Thyroid gland (tissue), 4 donors: ENCODE measurements around the gene TOP2B. TPM values are rescaled to one million over a fixed set of nuclear protein-coding genes. Genes with fewer than 3 reads are reported as not detected.

Source experiments
- DNase-seq, 2 donors: peaks; one replicate each; pipeline ENCODE4 v3.0.0-alpha.2; 2019
- H3K27ac ChIP-seq, 3 donors: fragments of 200-600 bp; sonication (generic); 1 replicate in 2 of 3; 2 replicates in 1 of 3; pipeline ENCODE4 v1.5.1; 2016 to 2019; ENCODE audit warnings: mild to moderate bottlenecking in 1 of 3, moderate library complexity in 1 of 3
- H3K27me3 ChIP-seq: fragments of 200-600 bp; sonication (generic); one replicate; pipeline ENCODE4 v1.5.1; 2019
- H3K36me3 ChIP-seq, 2 donors: fragments of 200-600 bp; sonication (generic); one replicate each; pipeline ENCODE4 v1.5.1; 2016 to 2019
- H3K4me1 ChIP-seq, 2 donors: fragments of 200-600 bp; sonication (generic); one replicate each; pipeline ENCODE4 v1.5.1; 2017 to 2019
- H3K4me3 ChIP-seq, 3 donors: fragments of 200-600 bp; sonication (generic); replicated peaks in 1 of 3; 1 replicate in 2 of 3; 2 replicates in 1 of 3; pipeline ENCODE4 v1.5.1; 2016; ENCODE audit warnings: mild to moderate bottlenecking in 1 of 3
- H3K9me3 ChIP-seq: fragments of 200-600 bp; sonication (generic); one replicate; pipeline ENCODE4 v1.5.1; 2017
- POLR2A ChIP-seq, 2 donors: fragments of 450-650 bp; IDR thresholded peaks; one replicate each; pipeline ENCODE4 v1.6.1; 2017; ENCODE audit warnings: antibody characterized with exemption in 2 of 2, mild to moderate bottlenecking in 2 of 2, moderate library complexity in 1 of 2
- WGBS, 2 donors: methylation state at CpG; one replicate each; pipeline ENCODE4 v1.1.5; 2017; 5-methylcytosine and 5-hydroxymethylcytosine counted together
- intact Hi-C: fragments of 100-400 bp; cut with DNase I; formaldehyde crosslinking; loops from one replicate; pipeline ENCODE4 v1.15.1; 2023
- total RNA-seq, 4 donors: library from RNA; depleted of rRNA; stranded (reverse); fragments of >200 nt; gene quantifications; one replicate each; pipeline ENCODE4 v1.2.3, GENCODE V29; 2016
- TF ChIP-seq, protein P1 (sequence below), 6 experiments: fragments of 200-600 bp in 3 of 6; fragments of 450-650 bp in 3 of 6; sonication (generic) in 3 of 6; IDR thresholded peaks; one replicate each; pipeline ENCODE4 v1.5.1; 2016 to 2019; ENCODE audit warnings: antibody characterized with exemption in 6 of 6, mild to moderate bottlenecking in 2 of 6, inconsistent platforms in 1 of 6, moderate library complexity in 1 of 6

Gene TOP2B
- total RNA-seq, 4 donors from 2014 or later: 109 to 180 (median 131) TPM

DNA sequence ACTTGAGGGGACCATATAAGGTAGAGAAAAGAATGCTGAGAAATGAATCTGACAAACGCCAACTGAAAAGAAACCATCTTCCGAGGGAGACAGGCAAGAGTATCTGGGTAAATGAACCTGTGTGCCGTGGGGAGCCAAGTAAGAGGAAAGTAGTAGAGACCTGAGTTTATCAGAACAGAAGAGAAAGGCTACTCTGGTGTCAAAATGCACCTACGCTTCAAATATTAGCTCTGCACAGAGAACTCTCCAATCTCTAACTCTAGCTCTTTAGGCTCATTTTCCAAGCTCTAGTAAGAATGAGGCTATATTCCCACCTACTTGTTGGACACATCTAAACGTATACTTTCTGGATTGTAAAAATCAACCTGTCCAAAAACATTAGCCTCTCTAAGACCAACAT is 53.5 kb downstream of the TOP2B start:
- Histone ChIP-seq H3K4me1 (no peaks in the 10 kb centered on the region), H3K27me3 (no peaks in the 10 kb centered on the region), H3K4me3 (no peak overlapping the region), H3K27ac (no peak overlapping the region), H3K36me3 (peaks cover 35 to 55% of the 10 kb centered on the region in 2 donors), H3K9me3 (no peaks in the 10 kb centered on the region)
- WGBS, 2 donors: 95 to 96% methylated on average over 5 of the region's 5 CpGs
- TF ChIP-seq, protein P1, sequence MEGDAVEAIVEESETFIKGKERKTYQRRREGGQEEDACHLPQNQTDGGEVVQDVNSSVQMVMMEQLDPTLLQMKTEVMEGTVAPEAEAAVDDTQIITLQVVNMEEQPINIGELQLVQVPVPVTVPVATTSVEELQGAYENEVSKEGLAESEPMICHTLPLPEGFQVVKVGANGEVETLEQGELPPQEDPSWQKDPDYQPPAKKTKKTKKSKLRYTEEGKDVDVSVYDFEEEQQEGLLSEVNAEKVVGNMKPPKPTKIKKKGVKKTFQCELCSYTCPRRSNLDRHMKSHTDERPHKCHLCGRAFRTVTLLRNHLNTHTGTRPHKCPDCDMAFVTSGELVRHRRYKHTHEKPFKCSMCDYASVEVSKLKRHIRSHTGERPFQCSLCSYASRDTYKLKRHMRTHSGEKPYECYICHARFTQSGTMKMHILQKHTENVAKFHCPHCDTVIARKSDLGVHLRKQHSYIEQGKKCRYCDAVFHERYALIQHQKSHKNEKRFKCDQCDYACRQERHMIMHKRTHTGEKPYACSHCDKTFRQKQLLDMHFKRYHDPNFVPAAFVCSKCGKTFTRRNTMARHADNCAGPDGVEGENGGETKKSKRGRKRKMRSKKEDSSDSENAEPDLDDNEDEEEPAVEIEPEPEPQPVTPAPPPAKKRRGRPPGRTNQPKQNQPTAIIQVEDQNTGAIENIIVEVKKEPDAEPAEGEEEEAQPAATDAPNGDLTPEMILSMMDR (IDR thresholded peaks at IDR 0.05): no peak
- TF ChIP-seq POLR2A (IDR thresholded peaks at IDR 0.05): no peak
- no peak for DNase-seq
- intact Hi-C loops: no loop called here

DNA sequence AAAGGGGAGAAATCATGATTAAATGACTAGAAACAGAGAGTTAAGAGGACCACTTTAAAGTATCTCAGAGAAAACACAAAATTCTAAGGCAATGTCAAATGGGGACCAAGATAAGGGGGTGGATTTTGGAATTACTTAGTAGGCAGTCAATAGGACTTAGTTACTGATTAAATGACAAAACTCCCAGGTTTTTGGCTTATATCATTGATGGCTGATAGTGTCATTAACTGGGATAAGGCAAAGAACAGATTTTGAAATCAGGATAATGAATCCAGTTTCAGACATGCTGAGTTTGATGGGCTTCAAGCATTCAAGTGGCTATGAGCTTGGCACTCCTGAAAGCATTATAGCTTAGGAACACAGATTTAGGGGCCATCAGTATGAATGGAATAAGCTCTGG is 53.9 kb downstream of the TOP2B start:
- DNase-seq: no peak
- no peak for TF ChIP-seq POLR2A (IDR thresholded peaks at IDR 0.05)
- TF ChIP-seq, protein P1 (IDR thresholded peaks at IDR 0.05): no peak
- H3K36me3 ChIP-seq: peaks cover 35 to 56% of the 10 kb centered on the region in 2 donors
- no peak overlapping the region for H3K4me3 ChIP-seq
- no peaks in the 10 kb centered on the region for H3K27me3 ChIP-seq
- H3K4me1 ChIP-seq: no peaks in the 10 kb centered on the region
- H3K27ac ChIP-seq: no peak overlapping the region
- intact Hi-C loops: no loop called here
- H3K9me3 ChIP-seq: no peaks in the 10 kb centered on the region

DNA sequence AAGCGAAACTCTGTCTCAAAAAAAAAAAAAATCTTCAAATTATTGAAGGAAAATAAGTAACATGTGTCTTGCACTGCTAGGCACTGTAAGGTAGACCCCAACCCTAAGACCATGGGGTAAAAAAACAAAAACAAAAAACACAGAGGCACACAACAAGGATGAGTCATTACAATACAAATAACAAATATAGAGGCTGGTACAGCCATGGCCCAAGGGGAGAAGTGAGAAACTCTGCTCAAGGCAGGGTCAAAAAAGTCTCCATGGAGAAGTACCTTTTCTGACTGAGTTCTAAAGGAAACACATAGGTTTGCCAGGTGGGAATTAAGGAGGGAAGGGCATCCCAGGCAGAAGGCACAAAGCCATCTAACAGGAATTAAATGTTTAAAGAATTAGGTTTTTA is 54.5 kb downstream of the TOP2B start:
- no peak for TF ChIP-seq POLR2A (IDR thresholded peaks at IDR 0.05)
- TF ChIP-seq, protein P1 (IDR thresholded peaks at IDR 0.05): no peak
- 96 to 100% methylated on average over 1 of the region's 1 CpG for WGBS, 2 donors
- no peak for DNase-seq
- no peaks in the 10 kb centered on the region for H3K27me3 ChIP-seq
- H3K27ac ChIP-seq: no peak overlapping the region
- H3K9me3 ChIP-seq: no peaks in the 10 kb centered on the region
- intact Hi-C loops: no loop called here
- H3K36me3 ChIP-seq: peaks cover 35 to 56% of the 10 kb centered on the region in 2 donors
- H3K4me3 ChIP-seq: no peak overlapping the region
- no peaks in the 10 kb centered on the region for H3K4me1 ChIP-seq

DNA sequence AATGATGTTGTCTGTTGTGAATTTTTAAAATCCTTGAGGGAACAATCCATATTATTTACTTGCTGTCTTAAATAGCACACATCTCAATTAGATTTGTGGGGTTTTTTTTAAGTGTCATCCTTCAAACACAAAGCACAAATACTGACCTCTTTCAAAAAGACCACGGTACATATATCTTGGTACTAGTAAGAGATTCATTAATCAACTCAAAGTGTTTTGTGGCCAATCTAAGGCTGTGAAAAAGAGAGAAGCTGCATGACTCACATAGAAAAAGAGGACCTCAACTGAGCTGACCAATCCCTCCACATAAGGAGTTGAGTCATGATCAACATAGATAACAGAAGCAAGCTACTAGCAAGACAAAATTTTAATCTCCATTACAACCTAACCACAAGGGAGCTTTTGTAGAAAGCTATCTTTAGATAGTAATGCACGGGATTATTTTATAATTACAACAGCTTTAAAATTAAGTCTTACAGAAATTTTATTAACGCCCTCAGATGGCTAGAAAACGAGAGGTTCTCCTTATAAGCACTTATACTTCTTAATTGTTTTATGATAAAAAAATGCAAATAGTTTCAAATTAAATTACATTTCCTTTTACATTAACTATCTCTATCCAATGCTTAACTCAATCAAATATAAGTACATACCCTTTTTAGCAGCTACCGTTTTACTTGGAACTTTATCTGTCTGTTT is 60.5 kb downstream of the TOP2B start:
- no peak for DNase-seq
- WGBS, 2 donors: 79 to 86% methylated on average over 5 of the region's 5 CpGs
- Histone ChIP-seq H3K4me3 (no peak overlapping the region), H3K9me3 (no peaks in the 10 kb centered on the region), H3K27ac (no peak overlapping the region), H3K4me1 (no peaks in the 10 kb centered on the region), H3K36me3 (peaks cover 13 to 22% of the 10 kb centered on the region in 2 donors), H3K27me3 (no peaks in the 10 kb centered on the region)
- intact Hi-C loops: no loop called here
- TF ChIP-seq, protein P1 (IDR thresholded peaks at IDR 0.05): no peak
- no peak for TF ChIP-seq POLR2A (IDR thresholded peaks at IDR 0.05)

DNA sequence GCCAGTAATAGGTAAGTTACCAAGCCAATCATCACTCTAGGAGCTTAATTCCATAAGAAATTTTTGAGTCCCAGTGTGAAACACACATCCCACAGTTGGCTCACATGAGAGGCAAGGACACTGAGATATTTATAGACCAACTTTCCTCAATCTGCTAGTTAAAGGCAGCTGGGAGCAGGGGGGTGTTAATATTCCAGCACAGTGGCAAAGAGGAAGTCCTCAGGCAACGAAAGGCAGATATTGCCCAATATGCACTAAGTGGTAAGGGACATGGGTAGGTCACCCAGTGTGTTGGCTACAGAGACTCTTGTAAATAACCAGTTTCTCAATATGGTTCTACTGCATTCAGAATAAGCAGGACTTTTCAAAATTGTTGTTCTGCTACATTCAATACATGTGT is 61.0 kb downstream of the TOP2B start:
- H3K36me3 ChIP-seq: peaks cover 8 to 17% of the 10 kb centered on the region in 2 donors
- DNase-seq: no peak
- intact Hi-C loops: no loop called here
- WGBS, 2 donors: 69 to 82% methylated on average over 1 of the region's 1 CpG
- no peaks in the 10 kb centered on the region for H3K27me3 ChIP-seq
- no peaks in the 10 kb centered on the region for H3K9me3 ChIP-seq
- no peak for TF ChIP-seq POLR2A (IDR thresholded peaks at IDR 0.05)
- TF ChIP-seq, protein P1 (IDR thresholded peaks at IDR 0.05): no peak
- H3K4me1 ChIP-seq: no peaks in the 10 kb centered on the region
- H3K4me3 ChIP-seq: no peak overlapping the region
- no peak overlapping the region for H3K27ac ChIP-seq
